GM18907 (cell line): Measurements from ENCODE around the gene PTPRN2.

ENCODE experiments used
- ATAC-seq: cut with Tn5 transposase; IDR thresholded peaks from one replicate; pipeline ENCODE4 v1.9.1; 2021; ENCODE audit warnings: mild to moderate bottlenecking, moderate library complexity; ENCODE audit not compliant: unreplicated experiment

The PTPRN2 gene

DNA sequence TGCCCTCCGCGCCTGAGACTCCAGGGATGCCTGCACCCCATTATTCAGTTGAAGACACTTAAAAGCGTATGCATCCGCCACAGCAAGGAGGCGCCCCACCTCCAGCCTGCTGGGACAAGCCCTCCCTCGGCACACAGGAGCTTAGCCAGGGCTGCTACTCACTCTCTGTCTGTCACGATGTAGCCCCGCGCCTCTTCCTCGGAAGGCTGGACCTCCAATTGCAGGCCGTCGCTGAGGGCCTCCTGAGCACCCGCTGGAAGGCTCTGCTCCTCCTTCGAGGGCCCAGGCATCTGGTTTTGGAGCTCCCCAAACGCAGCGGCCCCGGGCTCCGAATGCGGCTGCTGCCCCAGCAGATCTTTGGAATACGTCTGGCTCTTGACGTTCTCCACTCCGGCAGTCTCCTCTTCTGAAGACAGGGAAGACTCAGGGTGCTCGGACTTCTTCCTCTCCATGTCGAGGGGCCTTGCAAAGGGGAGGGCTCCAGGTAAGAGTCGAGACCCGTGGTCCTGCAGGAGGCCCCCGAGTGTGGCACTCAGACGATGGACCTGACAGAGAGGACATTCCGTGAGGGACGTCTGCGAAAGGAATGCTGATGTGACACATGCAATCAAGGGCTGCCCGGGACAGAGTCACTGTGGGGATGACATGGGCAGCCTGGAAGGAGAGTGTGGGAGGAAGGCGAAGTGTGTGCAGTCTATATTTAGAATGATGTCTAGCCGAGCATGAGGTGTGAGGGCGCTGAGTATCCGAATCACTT is 453.9 kb downstream of the PTPRN2 start:
- no peak for ATAC-seq

DNA sequence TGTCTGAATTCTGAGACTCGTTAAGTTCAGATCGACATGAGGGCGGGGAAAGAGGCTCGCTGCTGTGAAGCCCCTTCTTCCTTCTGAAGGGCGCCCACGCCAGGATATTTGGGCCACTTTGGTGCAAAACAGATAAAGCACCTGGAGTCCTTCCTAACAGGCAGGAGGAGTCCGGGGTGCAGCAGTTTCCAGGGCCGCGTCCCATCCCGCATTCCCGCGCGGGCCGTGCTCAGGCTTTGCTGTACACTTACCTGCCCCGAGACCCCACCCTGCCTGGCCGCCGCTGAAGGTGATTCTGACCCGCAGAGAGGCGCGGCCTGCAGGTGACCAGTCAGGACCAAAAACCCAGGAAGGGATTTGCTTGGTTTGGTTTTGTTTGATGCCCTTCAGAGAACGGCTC is 454.6 kb downstream of the PTPRN2 start:
- no peak for ATAC-seq

DNA sequence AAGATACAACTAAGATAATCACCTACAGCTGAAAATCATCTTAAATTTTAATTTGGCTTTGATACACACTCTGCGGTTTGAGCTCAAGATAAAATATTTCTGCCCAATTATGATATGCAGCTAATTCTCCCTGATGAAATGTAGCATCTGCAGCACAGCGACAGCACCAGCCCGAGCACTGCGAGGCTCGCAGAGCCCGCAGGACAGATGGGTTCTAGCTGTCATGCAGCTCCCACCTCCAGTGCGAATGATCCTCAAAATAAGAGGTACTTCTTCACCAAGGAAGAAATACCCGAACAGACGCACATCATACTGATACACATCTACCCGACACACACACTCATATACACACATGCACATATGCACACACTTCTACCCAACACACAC is 457.6 kb downstream of the PTPRN2 start:
- ATAC-seq: no peak

DNA sequence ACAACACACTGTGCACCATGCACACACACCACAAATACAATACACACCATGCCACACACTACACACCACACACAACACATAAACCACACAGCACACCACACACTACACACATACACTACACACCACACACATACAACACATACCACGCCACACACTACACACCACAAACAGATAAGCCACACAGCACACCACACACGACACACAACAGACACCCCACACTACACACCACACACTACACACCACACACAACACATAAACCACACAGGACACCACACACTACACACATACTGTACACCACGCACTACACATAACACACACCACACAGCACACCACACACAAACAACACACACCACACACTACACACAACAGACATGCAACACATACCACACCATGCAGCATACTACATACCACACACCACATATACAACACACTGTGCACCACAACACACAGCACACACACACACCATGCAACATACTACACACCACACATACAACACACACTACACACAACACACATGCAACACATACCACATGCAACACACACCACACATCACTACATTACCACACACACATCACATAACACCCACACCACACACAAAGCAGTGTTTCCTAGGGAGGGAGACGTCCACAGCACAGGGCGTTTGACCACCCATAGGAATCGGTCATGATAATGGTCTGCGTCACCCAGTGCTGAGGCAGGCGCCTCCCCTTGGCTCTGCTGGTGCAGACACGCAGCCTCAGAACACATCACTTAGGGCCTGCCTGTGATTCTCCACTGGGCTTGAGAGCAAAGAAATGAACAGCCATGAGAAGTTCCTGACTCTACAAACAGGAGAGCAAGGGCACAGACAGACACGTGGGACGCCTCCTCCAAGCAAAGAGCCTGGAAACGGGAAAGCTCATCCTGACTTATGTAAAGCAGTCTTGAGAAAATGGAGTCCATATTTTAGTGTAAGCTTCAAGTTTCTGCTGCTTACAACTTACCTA is 458.3 kb downstream of the PTPRN2 start:
- no peak for ATAC-seq

DNA sequence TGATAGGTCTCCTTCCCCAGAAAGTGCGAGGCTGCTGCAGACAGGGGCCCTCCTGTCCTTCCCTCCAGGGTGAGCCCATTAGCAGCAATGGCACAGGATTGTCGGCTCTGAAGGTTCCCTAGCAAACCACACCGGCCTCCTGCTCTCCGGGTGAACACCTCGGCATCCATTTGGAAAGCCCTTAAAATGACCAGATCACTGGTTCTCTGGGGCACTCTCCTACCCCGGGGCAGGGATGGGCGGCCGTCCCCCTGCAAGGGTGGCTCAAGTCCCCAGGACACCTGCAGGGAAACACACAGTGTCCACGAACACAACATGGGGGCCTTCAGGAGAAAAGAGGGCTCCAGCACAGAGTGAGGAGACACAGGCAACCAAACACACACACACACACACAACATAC is 459.1 kb downstream of the PTPRN2 start:
- ATAC-seq: no peak

DNA sequence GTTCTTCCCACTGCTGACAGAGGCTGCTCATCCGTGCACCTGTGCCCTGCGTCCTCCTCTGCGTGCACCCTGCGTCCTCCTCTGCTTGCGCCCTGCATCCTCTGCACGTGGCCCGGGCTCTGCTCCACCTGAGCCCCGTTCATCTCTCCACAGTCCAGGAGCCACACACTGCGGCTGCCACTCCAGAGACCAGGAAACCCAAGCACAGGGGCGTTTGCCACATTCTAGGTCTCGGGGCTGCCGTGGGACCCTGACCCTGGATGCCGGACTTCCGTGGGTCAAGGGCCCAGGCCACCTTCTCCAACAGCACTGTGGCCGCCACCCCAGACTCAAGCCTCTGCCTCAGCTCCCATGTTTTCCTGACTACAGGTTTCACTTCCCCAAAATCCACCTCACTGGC is 460.4 kb downstream of the PTPRN2 start:
- ATAC-seq: no peak

DNA sequence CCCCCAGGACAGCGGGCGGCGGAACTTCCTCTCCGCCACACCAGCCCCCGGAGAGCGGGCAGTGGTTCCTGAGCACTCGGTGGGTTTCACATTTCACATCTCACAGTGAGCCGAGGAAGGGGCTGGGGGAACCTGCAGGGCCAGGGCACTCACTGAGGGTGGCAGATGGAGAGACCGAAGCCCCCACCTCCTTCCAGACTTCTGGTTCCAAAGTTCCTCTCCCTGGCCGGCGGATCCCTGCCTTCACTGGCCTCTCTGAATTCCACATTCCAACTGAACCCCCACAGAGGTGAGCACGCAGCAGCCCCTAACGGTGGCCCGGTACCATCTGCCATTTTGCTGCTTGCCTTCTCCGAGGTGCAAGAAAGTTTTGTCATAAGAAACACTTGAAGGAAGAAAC is 461.0 kb downstream of the PTPRN2 start:
- no peak for ATAC-seq

DNA sequence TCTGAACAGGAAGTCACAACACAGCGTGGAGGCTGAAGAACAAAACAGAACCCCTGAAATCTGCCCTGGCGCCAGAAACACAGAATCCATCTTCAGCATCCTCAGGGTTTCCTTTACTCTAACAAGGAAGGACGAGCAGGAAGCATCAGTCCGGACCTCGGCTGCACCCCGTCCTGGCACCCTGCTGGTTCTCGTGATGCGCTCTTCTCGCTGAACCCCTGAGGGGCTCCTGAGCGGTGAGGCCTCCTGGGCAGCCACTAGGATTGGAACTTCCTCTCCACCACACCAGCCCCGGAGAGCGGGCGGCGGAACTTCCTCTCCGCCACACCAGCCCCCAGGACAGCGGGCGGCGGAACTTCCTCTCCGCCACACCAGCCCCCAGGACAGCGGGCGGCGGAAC is 461.9 kb downstream of the PTPRN2 start:
- no peak for ATAC-seq

DNA sequence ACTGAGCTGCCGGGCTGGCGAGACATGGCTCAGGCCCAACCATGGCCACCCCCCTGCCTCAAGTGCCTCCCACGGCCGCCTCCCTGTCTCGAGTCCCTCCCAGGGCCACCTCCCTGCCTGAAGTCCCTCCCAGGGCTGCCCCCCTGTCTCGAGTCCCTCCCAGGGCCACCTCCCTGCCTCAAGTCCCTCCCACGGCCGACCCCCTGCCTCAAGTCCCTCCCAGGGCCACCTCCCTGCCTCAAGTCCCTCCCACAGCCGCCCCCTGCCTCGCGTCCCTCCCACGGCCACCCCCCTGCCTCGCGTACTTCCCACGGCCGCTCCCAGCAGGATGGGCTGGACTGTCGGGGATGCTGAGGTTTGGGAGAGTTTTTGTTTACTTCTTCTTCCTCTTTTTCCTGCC is 462.5 kb downstream of the PTPRN2 start:
- ATAC-seq: no peak

DNA sequence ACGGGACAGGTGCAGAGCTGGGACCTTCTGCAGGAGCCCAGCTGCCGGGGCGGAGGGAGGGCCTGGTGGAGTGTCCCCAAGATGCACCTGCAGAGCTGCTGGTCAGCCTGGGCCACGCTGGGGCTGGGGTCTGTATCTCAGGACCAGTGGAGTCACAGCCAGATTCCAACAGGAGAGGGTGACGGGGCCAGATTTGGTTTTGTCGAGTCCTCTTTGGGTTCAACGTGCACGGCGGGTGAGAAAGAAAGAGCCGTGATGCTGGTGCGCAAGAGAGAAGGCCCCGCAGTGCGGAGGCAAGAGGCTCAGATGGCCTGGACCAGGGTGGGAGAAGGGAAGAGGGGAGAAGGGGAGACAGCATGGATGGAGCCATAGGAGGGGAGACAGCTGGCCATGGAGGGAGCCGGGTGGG is 462.9 kb downstream of the PTPRN2 start:
- ATAC-seq: no peak

DNA sequence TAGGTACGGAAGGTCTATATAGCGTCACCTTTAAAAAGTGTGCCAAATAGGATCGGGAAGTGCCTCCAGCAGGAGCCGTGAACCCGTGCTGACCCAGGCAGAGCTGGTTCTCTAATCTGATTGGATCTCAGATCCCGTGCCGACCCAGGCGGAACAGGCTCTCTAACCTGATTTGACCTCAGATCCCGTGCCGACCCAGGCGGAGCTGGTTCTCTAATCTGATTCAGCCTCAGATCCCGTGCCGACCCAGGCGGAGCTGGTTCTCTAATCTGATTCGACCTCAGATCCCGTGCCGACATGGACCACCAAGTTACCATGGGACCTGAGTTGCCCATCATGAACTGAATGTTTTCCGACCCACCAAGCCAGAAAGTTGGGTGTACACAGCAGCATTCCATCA is 463.9 kb downstream of the PTPRN2 start:
- ATAC-seq: no peak

DNA sequence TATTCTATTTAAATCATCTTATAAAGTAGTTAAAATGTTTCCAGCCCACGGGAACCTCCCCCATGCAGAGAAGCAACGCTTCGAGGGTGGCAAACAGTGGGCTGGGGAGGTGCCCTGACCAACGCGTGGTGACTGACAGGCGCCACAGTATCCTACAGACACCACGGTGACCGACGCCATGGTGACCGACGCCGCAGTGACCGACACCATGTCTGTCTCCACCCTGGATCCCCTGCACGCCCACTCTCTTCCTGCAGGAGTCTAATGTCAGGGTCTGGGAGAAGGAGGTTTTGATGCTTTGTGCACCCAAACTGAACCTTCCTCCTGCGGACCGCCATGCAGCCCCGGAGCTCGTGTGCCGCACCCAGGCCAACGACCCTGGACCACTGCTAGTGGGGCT is 464.4 kb downstream of the PTPRN2 start:
- no peak for ATAC-seq

DNA sequence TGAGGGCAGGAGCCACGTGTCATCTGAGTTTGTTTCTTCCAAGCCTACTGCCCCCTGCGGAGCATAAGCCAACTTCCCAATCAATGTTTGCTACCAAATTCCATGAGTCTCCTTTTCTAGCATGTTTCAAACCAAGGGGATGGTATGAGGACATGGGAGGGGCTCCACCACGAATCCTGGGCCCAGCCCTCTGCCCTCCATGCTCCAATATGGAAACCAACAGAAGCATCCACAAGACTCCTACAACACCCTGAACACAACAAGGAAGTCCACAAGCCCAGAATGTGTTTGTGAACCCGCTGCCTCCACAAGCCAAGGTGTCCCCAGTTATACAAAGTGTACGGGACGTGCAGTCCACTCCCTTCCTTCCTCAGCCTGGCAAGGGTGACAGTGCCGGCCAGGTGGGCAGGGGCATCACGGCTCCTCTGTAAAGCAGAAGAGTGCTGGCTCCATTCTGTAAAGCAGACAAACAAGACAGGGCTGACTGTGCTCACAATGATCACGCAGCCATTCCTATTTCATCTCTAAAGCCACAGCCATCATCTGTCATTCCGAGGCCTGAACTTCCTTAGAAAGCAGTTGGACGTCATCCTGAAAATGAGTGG is 466.1 kb downstream of the PTPRN2 start:
- ATAC-seq: no peak

DNA sequence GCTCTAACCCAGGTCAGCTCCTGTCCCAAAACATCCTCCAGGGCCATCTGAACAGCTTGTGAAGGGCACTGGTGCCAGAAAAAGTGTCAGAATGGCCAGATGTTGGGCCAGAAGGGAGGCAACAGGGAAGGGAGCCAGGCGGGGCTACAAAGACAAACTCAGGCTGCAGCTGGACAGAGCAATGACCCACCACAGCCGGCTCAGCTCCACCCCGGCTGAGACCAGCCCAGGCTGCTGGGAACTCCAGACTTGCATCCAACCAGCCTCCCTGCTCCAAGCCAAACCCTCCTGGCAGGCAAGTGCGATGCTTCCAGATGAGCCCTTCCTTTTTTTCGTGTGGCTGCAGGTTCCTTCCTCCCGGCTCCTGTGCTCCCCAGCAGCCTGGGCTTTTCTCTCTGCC is 466.9 kb downstream of the PTPRN2 start:
- no peak for ATAC-seq

DNA sequence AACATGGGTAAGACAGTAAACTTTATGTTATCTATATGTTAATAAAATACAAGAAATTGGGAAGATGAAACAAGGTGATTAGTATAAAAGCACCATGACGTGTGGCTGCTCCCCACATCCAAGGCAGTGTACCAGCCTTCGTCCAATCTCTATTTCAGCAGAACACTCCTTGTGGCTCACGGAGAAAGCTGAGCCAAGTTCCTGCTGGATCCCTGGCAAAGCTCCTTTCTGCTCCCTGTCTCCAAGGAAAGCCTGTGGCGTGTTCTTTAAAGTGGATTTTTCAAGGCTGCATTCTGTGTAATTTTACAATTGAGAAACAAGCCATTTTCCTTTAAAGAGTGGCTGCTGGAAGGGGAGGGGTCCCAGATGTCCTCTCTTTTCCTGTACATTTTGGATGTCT is 467.3 kb downstream of the PTPRN2 start:
- ATAC-seq: no peak

DNA sequence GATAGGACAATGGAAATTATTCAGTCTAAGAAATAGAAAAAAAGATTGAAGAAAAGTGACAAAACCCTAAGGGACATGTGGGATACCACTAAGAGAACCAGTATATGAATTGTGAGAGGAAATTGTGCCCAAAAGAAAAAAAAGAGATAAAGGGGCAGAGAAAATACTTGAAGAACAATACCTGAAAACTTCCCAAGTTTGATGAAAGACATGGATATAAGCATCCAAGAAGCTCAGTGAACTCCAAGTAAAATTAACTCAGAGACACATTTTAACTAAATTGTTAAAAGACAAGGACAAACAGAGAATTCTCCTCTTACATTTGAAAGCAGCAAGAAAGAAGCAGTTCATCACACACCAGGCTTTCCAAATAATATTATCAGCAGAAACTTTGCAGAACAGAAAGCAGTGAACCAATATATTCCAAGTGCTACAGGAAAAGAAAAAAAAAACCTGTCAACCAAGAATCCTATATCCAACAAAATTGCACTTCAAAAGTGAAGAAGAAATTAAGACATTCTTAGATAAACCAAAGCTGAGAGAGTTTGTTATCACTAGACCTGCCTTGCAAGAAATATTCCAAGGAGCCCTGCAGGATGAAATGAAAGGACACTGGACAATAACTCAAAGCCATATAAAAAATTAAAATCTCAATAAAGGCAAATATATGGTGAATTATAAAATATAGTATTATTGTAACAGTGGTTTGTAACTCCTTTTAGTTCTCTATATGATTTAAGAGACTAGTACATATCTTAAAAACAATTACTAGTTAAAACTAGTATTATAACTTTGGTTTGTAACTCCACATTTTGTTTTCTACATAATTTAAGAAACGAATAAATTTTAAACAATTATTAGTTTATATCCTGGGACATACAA is 470.0 kb downstream of the PTPRN2 start:
- no peak for ATAC-seq

DNA sequence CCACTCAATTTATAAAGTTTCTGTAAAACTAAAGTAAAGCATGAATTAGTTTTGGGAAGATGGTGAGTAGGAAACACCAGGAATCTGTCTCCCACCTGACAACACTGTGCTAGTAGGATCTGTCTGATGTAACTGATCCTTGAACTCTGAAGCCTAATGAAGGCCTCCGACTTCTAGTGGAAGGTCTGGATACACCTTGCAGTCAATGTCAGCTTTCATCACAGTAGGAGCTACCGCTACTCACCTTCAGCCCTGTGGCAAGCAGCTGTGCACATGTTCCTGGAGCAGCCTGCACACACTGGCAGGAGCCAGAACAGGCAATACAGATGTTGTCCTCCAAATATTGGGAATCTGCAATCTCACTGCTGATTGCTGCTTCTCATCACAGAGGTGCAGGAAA is 471.4 kb downstream of the PTPRN2 start:
- ATAC-seq: no peak

DNA sequence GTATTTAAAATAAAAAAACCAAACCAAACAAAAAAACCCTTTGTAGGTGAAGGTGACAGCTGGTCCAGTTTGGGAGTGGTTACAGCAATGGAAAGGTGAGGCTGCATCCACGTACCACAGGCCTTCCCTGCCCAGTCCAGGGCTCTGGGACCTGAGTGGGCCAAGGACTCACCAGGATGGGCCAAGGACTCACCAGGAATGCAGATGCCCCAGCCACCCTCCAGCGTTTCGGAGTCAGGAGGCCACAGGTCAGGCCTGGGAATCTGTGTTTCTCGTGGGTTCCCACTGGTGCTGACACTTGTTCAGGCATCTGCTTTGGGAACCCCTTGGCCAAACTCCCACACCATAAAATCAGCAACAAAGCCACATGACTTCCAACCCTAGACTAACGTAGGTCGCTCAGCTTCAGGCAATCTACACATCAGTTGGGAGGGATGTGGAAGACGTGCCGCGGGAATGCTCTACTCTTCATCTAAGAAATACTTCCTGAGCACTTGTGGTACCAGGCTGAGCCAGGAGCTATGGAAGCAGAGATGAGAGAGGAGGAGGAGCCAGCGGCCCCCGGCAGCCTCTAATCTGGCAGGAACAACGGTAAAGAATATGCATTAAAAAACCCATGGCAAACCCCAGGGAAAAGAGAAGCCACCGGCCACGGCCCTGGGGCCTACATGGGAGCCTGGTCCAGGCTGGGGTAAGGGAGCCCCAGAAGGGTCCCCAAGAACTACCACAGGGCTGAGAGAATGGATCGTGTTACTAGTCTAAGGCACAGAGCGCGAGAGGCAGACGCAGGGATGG is 473.4 kb downstream of the PTPRN2 start:
- no peak for ATAC-seq

DNA sequence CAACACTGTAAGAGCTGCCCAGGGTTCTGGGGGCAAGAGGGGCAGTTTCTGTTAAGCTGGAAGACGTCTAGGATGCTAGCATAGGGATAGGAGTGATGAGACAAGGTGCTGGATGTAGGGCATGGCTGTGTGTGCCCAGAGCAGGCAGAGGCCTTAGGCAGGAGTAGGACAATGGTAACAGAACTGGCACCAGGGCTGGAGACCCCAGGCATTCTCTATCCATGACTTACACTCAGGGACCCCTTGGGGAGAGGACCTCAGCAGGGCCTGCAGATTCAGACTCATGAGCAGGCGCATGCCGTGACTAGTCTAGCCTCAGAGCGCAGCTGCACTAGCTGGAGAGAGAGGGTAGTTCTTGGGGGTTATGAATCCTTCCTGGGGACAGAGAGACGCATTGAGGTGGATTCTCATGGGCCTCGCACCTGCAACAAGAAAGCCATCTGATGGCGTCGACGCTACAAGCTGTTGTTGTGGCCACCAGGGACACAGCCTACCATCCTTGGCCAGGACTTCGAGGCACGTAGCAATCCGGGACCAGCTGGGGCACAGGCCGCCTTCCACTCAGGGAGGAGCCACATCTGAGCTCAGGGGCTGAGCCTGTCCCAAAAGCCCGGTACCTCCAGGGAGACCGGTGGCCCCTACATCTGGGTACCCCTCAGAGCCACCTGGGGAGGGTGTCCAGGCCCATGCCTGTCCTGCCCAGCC is 474.1 kb downstream of the PTPRN2 start:
- no peak for ATAC-seq
